ENCODE results near the gene BCL6. TPM values are rescaled to one million over a fixed set of nuclear protein-coding genes. Genes with fewer than 3 reads are reported as not detected.

Gene BCL6
- total RNA-seq, 1 experiment from 2014 or later: 569 TPM

GRCh38 chr3:187767266-187768012 is 22.2 kb upstream of the BCL6 start:
- H3K36me3 ChIP-seq (ENCODE audit: insufficient read depth, low read length): no peaks in the 10 kb centered on the region
- DNase-seq: no peak
- H4K20me1 ChIP-seq (ENCODE audit: insufficient read depth, low read depth, low read length): no peaks in the 10 kb centered on the region
- no peaks in the 10 kb centered on the region for H3K9me2 ChIP-seq (replicated peaks; ENCODE audit: insufficient read depth, low read length)
- H2AFZ ChIP-seq (ENCODE audit: low read length): no peak overlapping the region
- H3K79me2 ChIP-seq (ENCODE audit: low read length): no peaks in the 10 kb centered on the region
- no peaks in the 10 kb centered on the region for H3K27me3 ChIP-seq (ENCODE audit: low read length)
- H3K4me2 ChIP-seq (ENCODE audit: low read depth, low read length, poor library complexity, severe bottlenecking): no peak overlapping the region
- no peak overlapping the region for H3K4me3 ChIP-seq (ENCODE audit: low read length)
- no peaks in the 10 kb centered on the region for H3K9me3 ChIP-seq (ENCODE audit: low read length)
- H3K9ac ChIP-seq (ENCODE audit: low read length): no peak overlapping the region
- peaks cover 11% of the 10 kb centered on the region for H3K4me1 ChIP-seq (ENCODE audit: low read length)
- no peak overlapping the region for H3K27ac ChIP-seq (ENCODE audit: low read length)

- Histone ChIP-seq H3K4me2 (ENCODE audit: low read depth, low read length, poor library complexity, severe bottlenecking) (no peak overlapping the region), H3K9me3 (ENCODE audit: low read length) (no peaks in the 10 kb centered on the region), H2AFZ (ENCODE audit: low read length) (no peak overlapping the region), H3K36me3 (ENCODE audit: insufficient read depth, low read length) (no peaks in the 10 kb centered on the region), H3K27me3 (ENCODE audit: low read length) (no peaks in the 10 kb centered on the region), H3K4me1 (ENCODE audit: low read length) (peaks cover 7% of the 10 kb centered on the region), H3K9me2 (replicated peaks; ENCODE audit: insufficient read depth, low read length) (no peaks in the 10 kb centered on the region), H3K79me2 (ENCODE audit: low read length) (no peaks in the 10 kb centered on the region), H3K9ac (ENCODE audit: low read length) (no peak overlapping the region), H3K27ac (ENCODE audit: low read length) (no peak overlapping the region), H3K4me3 (ENCODE audit: low read length) (no peak overlapping the region), H4K20me1 (ENCODE audit: insufficient read depth, low read depth, low read length) (no peaks in the 10 kb centered on the region)
- DNase-seq: no peak
Measured at GRCh38 chr3:187765342-187765741, 20.1 kb upstream of the BCL6 start.

- H2AFZ ChIP-seq (ENCODE audit: low read length): no peak overlapping the region
- H3K27ac ChIP-seq (ENCODE audit: low read length): no peak overlapping the region
- no peaks in the 10 kb centered on the region for H4K20me1 ChIP-seq (ENCODE audit: insufficient read depth, low read depth, low read length)
- no peak for DNase-seq
- H3K27me3 ChIP-seq (ENCODE audit: low read length): no peaks in the 10 kb centered on the region
- H3K79me2 ChIP-seq (ENCODE audit: low read length): no peaks in the 10 kb centered on the region
- H3K9me3 ChIP-seq (ENCODE audit: low read length): no peaks in the 10 kb centered on the region
- H3K9me2 ChIP-seq (replicated peaks; ENCODE audit: insufficient read depth, low read length): no peaks in the 10 kb centered on the region
- no peaks in the 10 kb centered on the region for H3K4me1 ChIP-seq (ENCODE audit: low read length)
- no peak overlapping the region for H3K9ac ChIP-seq (ENCODE audit: low read length)
- no peak overlapping the region for H3K4me3 ChIP-seq (ENCODE audit: low read length)
- no peak overlapping the region for H3K4me2 ChIP-seq (ENCODE audit: low read depth, low read length, poor library complexity, severe bottlenecking)
- no peaks in the 10 kb centered on the region for H3K36me3 ChIP-seq (ENCODE audit: insufficient read depth, low read length)
Measured at GRCh38 chr3:187763850-187764648, 18.8 kb upstream of the BCL6 start.

- DNase-seq: no peak
- Histone ChIP-seq H3K9me3 (ENCODE audit: low read length) (no peaks in the 10 kb centered on the region), H3K4me3 (ENCODE audit: low read length) (no peak overlapping the region), H3K4me1 (ENCODE audit: low read length) (no peaks in the 10 kb centered on the region), H3K9me2 (replicated peaks; ENCODE audit: insufficient read depth, low read length) (0 out of 2 replicates have a peak, but pooled peaks cover 4% of the 10 kb centered on the region), H3K9ac (ENCODE audit: low read length) (no peak overlapping the region), H3K27me3 (ENCODE audit: low read length) (no peaks in the 10 kb centered on the region), H2AFZ (ENCODE audit: low read length) (no peak overlapping the region), H3K36me3 (ENCODE audit: insufficient read depth, low read length) (no peaks in the 10 kb centered on the region), H3K79me2 (ENCODE audit: low read length) (no peaks in the 10 kb centered on the region), H4K20me1 (ENCODE audit: insufficient read depth, low read depth, low read length) (no peaks in the 10 kb centered on the region), H3K4me2 (ENCODE audit: low read depth, low read length, poor library complexity, severe bottlenecking) (no peak overlapping the region), H3K27ac (ENCODE audit: low read length) (no peak overlapping the region)
Measured at GRCh38 chr3:187762792-187763191, 17.5 kb upstream of the BCL6 start.

- Histone ChIP-seq H2AFZ (ENCODE audit: low read length) (no peak overlapping the region), H3K4me2 (ENCODE audit: low read depth, low read length, poor library complexity, severe bottlenecking) (no peak overlapping the region), H3K36me3 (ENCODE audit: insufficient read depth, low read length) (no peaks in the 10 kb centered on the region), H3K27me3 (ENCODE audit: low read length) (no peaks in the 10 kb centered on the region), H3K9me3 (ENCODE audit: low read length) (no peaks in the 10 kb centered on the region), H3K4me3 (ENCODE audit: low read length) (no peak overlapping the region), H3K79me2 (ENCODE audit: low read length) (no peaks in the 10 kb centered on the region), H3K9me2 (replicated peaks; ENCODE audit: insufficient read depth, low read length) (0 out of 2 replicates have a peak, but pooled peaks cover 4% of the 10 kb centered on the region), H3K27ac (ENCODE audit: low read length) (no peak overlapping the region), H3K4me1 (ENCODE audit: low read length) (no peaks in the 10 kb centered on the region), H4K20me1 (ENCODE audit: insufficient read depth, low read depth, low read length) (no peaks in the 10 kb centered on the region), H3K9ac (ENCODE audit: low read length) (no peak overlapping the region)
- no peak for DNase-seq
Measured at GRCh38 chr3:187759601-187760000, 14.3 kb upstream of the BCL6 start.

- no peaks in the 10 kb centered on the region for H3K4me1 ChIP-seq (ENCODE audit: low read length)
- no peak overlapping the region for H2AFZ ChIP-seq (ENCODE audit: low read length)
- no peak overlapping the region for H3K4me3 ChIP-seq (ENCODE audit: low read length)
- no peaks in the 10 kb centered on the region for H3K36me3 ChIP-seq (ENCODE audit: insufficient read depth, low read length)
- H3K9ac ChIP-seq (ENCODE audit: low read length): no peak overlapping the region
- H4K20me1 ChIP-seq (ENCODE audit: insufficient read depth, low read depth, low read length): no peaks in the 10 kb centered on the region
- H3K27ac ChIP-seq (ENCODE audit: low read length): no peak overlapping the region
- no peaks in the 10 kb centered on the region for H3K79me2 ChIP-seq (ENCODE audit: low read length)
- no peak for DNase-seq
- no peaks in the 10 kb centered on the region for H3K27me3 ChIP-seq (ENCODE audit: low read length)
- H3K9me3 ChIP-seq (ENCODE audit: low read length): no peaks in the 10 kb centered on the region
- 0 out of 2 replicates have a peak, but pooled peaks cover 4% of the 10 kb centered on the region for H3K9me2 ChIP-seq (replicated peaks; ENCODE audit: insufficient read depth, low read length)
- no peak overlapping the region for H3K4me2 ChIP-seq (ENCODE audit: low read depth, low read length, poor library complexity, severe bottlenecking)
Measured at GRCh38 chr3:187758318-187758955, 13.2 kb upstream of the BCL6 start.

- Histone ChIP-seq H3K4me1 (ENCODE audit: low read length) (peaks cover 33% of the 10 kb centered on the region), H2AFZ (ENCODE audit: low read length) (no peak overlapping the region), H3K36me3 (ENCODE audit: insufficient read depth, low read length) (no peaks in the 10 kb centered on the region), H3K4me3 (ENCODE audit: low read length) (no peak overlapping the region), H3K27ac (ENCODE audit: low read length) (no peak overlapping the region), H3K4me2 (ENCODE audit: low read depth, low read length, poor library complexity, severe bottlenecking) (no peak overlapping the region), H3K9me2 (replicated peaks; ENCODE audit: insufficient read depth, low read length) (no peaks in the 10 kb centered on the region), H3K79me2 (ENCODE audit: low read length) (no peaks in the 10 kb centered on the region), H3K27me3 (ENCODE audit: low read length) (no peaks in the 10 kb centered on the region), H3K9me3 (ENCODE audit: low read length) (no peaks in the 10 kb centered on the region), H3K9ac (ENCODE audit: low read length) (no peak overlapping the region), H4K20me1 (ENCODE audit: insufficient read depth, low read depth, low read length) (no peaks in the 10 kb centered on the region)
- no peak for DNase-seq
Measured at GRCh38 chr3:187753516-187753915, 8.2 kb upstream of the BCL6 start.

- H3K27ac ChIP-seq (ENCODE audit: low read length): peak overlapping the region; percentile 98
- peak overlapping the region; percentile 93 for H3K4me2 ChIP-seq (ENCODE audit: low read depth, low read length, poor library complexity, severe bottlenecking)
- peaks cover 60% of the 10 kb centered on the region for H3K4me1 ChIP-seq (ENCODE audit: low read length)
- H4K20me1 ChIP-seq (ENCODE audit: insufficient read depth, low read depth, low read length): no peaks in the 10 kb centered on the region
- H3K27me3 ChIP-seq (ENCODE audit: low read length): no peaks in the 10 kb centered on the region
- peaks cover 7% of the 10 kb centered on the region for H3K79me2 ChIP-seq (ENCODE audit: low read length)
- peak; percentile 76 for DNase-seq
- H3K9ac ChIP-seq (ENCODE audit: low read length): peak overlapping the region; percentile 97
- peak overlapping the region; percentile 11; the same call in 1 of the 2 replicates for H2AFZ ChIP-seq (ENCODE audit: low read length)
- no peaks in the 10 kb centered on the region for H3K9me2 ChIP-seq (replicated peaks; ENCODE audit: insufficient read depth, low read length)
- peak overlapping the region; percentile 54 for H3K4me3 ChIP-seq (ENCODE audit: low read length)
- no peaks in the 10 kb centered on the region for H3K36me3 ChIP-seq (ENCODE audit: insufficient read depth, low read length)
- no peaks in the 10 kb centered on the region for H3K9me3 ChIP-seq (ENCODE audit: low read length)
Measured at GRCh38 chr3:187750513-187751123, 5.3 kb upstream of the BCL6 start.

Data from Karpas-422 (cell line).